Liver (tissue), 3 donors: ENCODE data around the gene TSEN2.

Experiments used
- CTCF ChIP-seq: fragments of 150-350 bp; IDR thresholded peaks from 2 replicates; pipeline ENCODE4 v1.5.1; 2017; ENCODE audit warnings: improper control_type of control experiment, low read depth, low read length; ENCODE audit not compliant: missing input control
- EGR1 ChIP-seq, 2 donors: IDR thresholded peaks; 2 replicates each; pipeline ENCODE4 v1.6.1; 2016 to 2018; ENCODE audit warnings: antibody characterized with exemption in 2 of 2, low read depth in 2 of 2
- FOXA1 ChIP-seq: IDR thresholded peaks from 2 replicates; pipeline ENCODE4 v1.6.1; 2016; ENCODE audit warnings: antibody characterized with exemption
- GABPA ChIP-seq, 2 donors: IDR thresholded peaks in 1 of 2; conservative IDR thresholded peaks in 1 of 2; 2 replicates each; pipeline ENCODE4 v1.6.1; 2016; ENCODE audit warnings: antibody characterized with exemption in 2 of 2, mild to moderate bottlenecking in 1 of 2, moderate library complexity in 1 of 2
- MAX ChIP-seq: IDR thresholded peaks from 2 replicates; pipeline ENCODE4 v1.6.1; 2016; ENCODE audit warnings: antibody characterized with exemption
- REST ChIP-seq: IDR thresholded peaks from 2 replicates; pipeline ENCODE4 v1.6.1; 2016; ENCODE audit warnings: antibody characterized with exemption, mild to moderate bottlenecking
- SP1 ChIP-seq: IDR thresholded peaks from 2 replicates; pipeline ENCODE4 v1.6.1; 2018; ENCODE audit warnings: antibody characterized with exemption, mild to moderate bottlenecking
- YY1 ChIP-seq: IDR thresholded peaks from 2 replicates; pipeline ENCODE4 v1.6.1; 2016; ENCODE audit warnings: antibody characterized with exemption, mild to moderate bottlenecking
- ZBTB33 ChIP-seq: IDR thresholded peaks from 2 replicates; pipeline ENCODE4 v1.6.1; 2016; ENCODE audit warnings: antibody characterized with exemption
- donor health status: healthy.
- donor health status: healthy.

- no peak for TF ChIP-seq EGR1 (IDR thresholded peaks at IDR 0.05; ENCODE audit: low read depth in 2 of 2)
- no peak for TF ChIP-seq CTCF
- TF ChIP-seq FOXA1 = no peak
- TF ChIP-seq ZBTB33 = no peak
- no peak for TF ChIP-seq SP1
- TF ChIP-seq YY1 = no peak
- TF ChIP-seq GABPA (IDR thresholded peaks at IDR 0.05 in 1 of 2, conservative IDR thresholded peaks at IDR 0.05 in 1 of 2) = no peak
- no peak for TF ChIP-seq MAX
- no peak for TF ChIP-seq REST
These were observed 65.9 kb downstream of the TSEN2 start for GRCh38 chr3:12549971-12550760.
